HEK293 (cell line): ENCODE data around the gene KIF2C.

ENCODE experiments used
- MZF1 ChIP-seq: fragments of 450-650 bp; formaldehyde crosslinking; IDR thresholded peaks from 2 replicates; pipeline ENCODE4 v1.5.1; 2017; ENCODE audit warnings: missing biosample characterization, missing genetic modification characterization, borderline replicate concordance
- SCRT1 ChIP-seq: fragments of 450-650 bp; formaldehyde crosslinking; IDR thresholded peaks from 2 replicates; pipeline ENCODE4 v1.5.1; 2016; ENCODE audit warnings: missing biosample characterization, missing genetic modification characterization, borderline replicate concordance
- SETDB1 ChIP-seq: IDR thresholded peaks from one replicate; pipeline ENCODE4 v1.6.1; 2017; ENCODE audit warnings: mild to moderate bottlenecking, low read length, moderate library complexity, mixed read lengths; ENCODE audit not compliant: insufficient read length
- YY2 ChIP-seq: fragments of 450-650 bp; formaldehyde crosslinking; IDR thresholded peaks from 2 replicates; pipeline ENCODE4 v1.5.1; 2016; ENCODE audit warnings: missing biosample characterization, missing genetic modification characterization
- ZBTB17 ChIP-seq: fragments of 450-650 bp; formaldehyde crosslinking; IDR thresholded peaks from 2 replicates; pipeline ENCODE4 v1.5.1; 2016; ENCODE audit warnings: missing biosample characterization, missing genetic modification characterization
- ZEB2 ChIP-seq: fragments of 450-650 bp; formaldehyde crosslinking; IDR thresholded peaks from 2 replicates; pipeline ENCODE4 v1.5.1; 2016; ENCODE audit warnings: missing biosample characterization, missing genetic modification characterization
- ZFHX2 ChIP-seq: fragments of 450-650 bp; formaldehyde crosslinking; conservative IDR thresholded peaks from 2 replicates; pipeline ENCODE4 v1.5.1; 2016; ENCODE audit warnings: missing biosample characterization, missing genetic modification characterization
- ZNF121 ChIP-seq: fragments of 450-650 bp; formaldehyde crosslinking; IDR thresholded peaks from 2 replicates; pipeline ENCODE4 v1.5.1; 2016; ENCODE audit warnings: missing biosample characterization, missing genetic modification characterization
- ZNF140 ChIP-seq: fragments of 450-650 bp; formaldehyde crosslinking; IDR thresholded peaks from 2 replicates; pipeline ENCODE4 v1.5.1; 2016; ENCODE audit warnings: missing biosample characterization, missing genetic modification characterization
- ZNF169 ChIP-seq: fragments of 450-650 bp; formaldehyde crosslinking; IDR thresholded peaks from 2 replicates; pipeline ENCODE4 v1.5.1; 2016; ENCODE audit warnings: missing biosample characterization, missing genetic modification characterization
- ZNF223 ChIP-seq: fragments of 450-650 bp; formaldehyde crosslinking; IDR thresholded peaks from 2 replicates; pipeline ENCODE4 v1.5.1; 2016; ENCODE audit warnings: missing biosample characterization, missing genetic modification characterization
- ZNF24 ChIP-seq: fragments of 450-650 bp; formaldehyde crosslinking; IDR thresholded peaks from 2 replicates; pipeline ENCODE4 v1.5.1; 2016; ENCODE audit warnings: missing biosample characterization, missing genetic modification characterization
- ZNF248 ChIP-seq: fragments of 450-650 bp; formaldehyde crosslinking; IDR thresholded peaks from 2 replicates; pipeline ENCODE4 v1.5.1; 2017; ENCODE audit warnings: missing biosample characterization, missing genetic modification characterization
- ZNF335 ChIP-seq: fragments of 450-650 bp; formaldehyde crosslinking; conservative IDR thresholded peaks from 2 replicates; pipeline ENCODE4 v1.5.1; 2016; ENCODE audit warnings: missing biosample characterization, missing genetic modification characterization
- ZNF366 ChIP-seq: fragments of 450-650 bp; formaldehyde crosslinking; conservative IDR thresholded peaks from 2 replicates; pipeline ENCODE4 v1.5.1; 2016; ENCODE audit warnings: missing biosample characterization, missing genetic modification characterization
- ZNF416 ChIP-seq: fragments of 450-650 bp; formaldehyde crosslinking; IDR thresholded peaks from 2 replicates; pipeline ENCODE4 v1.5.1; 2016; ENCODE audit warnings: missing biosample characterization, missing genetic modification characterization
- ZNF529 ChIP-seq: fragments of 450-650 bp; formaldehyde crosslinking; IDR thresholded peaks from 2 replicates; pipeline ENCODE4 v1.5.1; 2017; ENCODE audit warnings: missing genetic modification characterization, missing biosample characterization; ENCODE audit not compliant: insufficient replicate concordance
- ZNF629 ChIP-seq: fragments of 450-650 bp; formaldehyde crosslinking; IDR thresholded peaks from 2 replicates; pipeline ENCODE4 v1.5.1; 2017; ENCODE audit warnings: missing biosample characterization, missing genetic modification characterization
- ZXDB ChIP-seq: fragments of 450-650 bp; formaldehyde crosslinking; IDR thresholded peaks from 2 replicates; pipeline ENCODE4 v1.5.1; 2016; ENCODE audit warnings: missing biosample characterization, missing genetic modification characterization
- TF ChIP-seq, protein P1 (sequence below): fragments of 450-650 bp; formaldehyde crosslinking; IDR thresholded peaks from 2 replicates; pipeline ENCODE4 v1.5.1; 2016; ENCODE audit warnings: missing biosample characterization, missing genetic modification characterization
- TF ChIP-seq, protein P2 (sequence below): fragments of 450-650 bp; formaldehyde crosslinking; IDR thresholded peaks from 2 replicates; pipeline ENCODE4 v1.5.1; 2016; ENCODE audit warnings: missing biosample characterization, missing genetic modification characterization
- TF ChIP-seq, protein P3 (sequence below): fragments of 450-650 bp; formaldehyde crosslinking; optimal IDR thresholded peaks from 2 replicates; pipeline ENCODE3; 2016; ENCODE audit warnings: missing biosample characterization, mild to moderate bottlenecking, missing genetic modification characterization
- TF ChIP-seq, protein P4 (sequence below): fragments of 450-650 bp; formaldehyde crosslinking; IDR thresholded peaks from 2 replicates; pipeline ENCODE4 v1.5.1; 2016; ENCODE audit warnings: missing biosample characterization, missing genetic modification characterization
- TF ChIP-seq, protein P5 (sequence below): fragments of 450-650 bp; formaldehyde crosslinking; IDR thresholded peaks from 2 replicates; pipeline ENCODE4 v1.5.1; 2016; ENCODE audit warnings: missing biosample characterization, missing genetic modification characterization
- TF ChIP-seq, protein P6 (sequence below): fragments of 450-650 bp; formaldehyde crosslinking; conservative IDR thresholded peaks from 2 replicates; pipeline ENCODE4 v1.5.1; 2016; ENCODE audit warnings: low read depth, missing biosample characterization, missing genetic modification characterization

Gene KIF2C

DNA sequence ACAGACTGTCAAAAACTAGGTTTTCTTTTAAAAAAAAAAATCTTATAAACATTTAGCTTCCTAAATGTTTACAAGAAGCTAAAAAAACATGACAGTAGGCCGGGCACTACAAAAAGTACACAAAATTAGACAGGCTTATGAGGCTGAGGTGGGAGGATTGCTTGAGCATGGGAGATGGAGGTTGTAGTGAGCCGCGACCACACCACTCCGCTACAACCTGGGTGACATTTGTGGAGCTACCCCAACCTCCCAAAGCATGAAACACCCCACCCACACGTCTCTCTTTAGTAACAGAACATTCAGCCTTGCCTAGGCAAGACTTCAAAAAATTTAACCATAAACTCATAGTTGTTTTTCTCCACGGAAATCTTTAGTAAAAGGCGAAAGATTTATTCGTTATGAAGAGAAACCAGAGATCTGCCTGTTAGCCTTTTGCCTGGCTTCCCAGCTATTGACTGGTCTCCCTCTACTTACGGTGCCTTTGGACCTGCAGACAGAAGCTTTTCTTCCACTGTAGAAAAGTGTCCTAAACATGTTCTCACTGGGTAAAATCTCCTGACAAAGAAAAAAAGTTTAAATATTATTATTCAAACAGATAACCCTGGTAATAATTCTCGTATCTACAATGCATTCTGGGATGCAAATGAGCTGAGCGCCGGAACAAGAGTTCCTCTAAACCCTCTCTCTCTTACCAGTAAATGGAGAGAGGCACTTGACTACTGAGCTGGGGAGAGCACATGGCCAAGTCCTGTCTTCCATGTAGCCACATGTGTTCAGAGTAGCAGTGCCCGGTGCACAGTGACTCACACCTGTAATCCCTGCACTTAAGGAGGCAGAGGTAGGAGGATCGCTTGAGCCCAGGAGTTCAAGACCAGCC is 17.9 kb upstream of the KIF2C start (continued):
- TF ChIP-seq, protein P1, sequence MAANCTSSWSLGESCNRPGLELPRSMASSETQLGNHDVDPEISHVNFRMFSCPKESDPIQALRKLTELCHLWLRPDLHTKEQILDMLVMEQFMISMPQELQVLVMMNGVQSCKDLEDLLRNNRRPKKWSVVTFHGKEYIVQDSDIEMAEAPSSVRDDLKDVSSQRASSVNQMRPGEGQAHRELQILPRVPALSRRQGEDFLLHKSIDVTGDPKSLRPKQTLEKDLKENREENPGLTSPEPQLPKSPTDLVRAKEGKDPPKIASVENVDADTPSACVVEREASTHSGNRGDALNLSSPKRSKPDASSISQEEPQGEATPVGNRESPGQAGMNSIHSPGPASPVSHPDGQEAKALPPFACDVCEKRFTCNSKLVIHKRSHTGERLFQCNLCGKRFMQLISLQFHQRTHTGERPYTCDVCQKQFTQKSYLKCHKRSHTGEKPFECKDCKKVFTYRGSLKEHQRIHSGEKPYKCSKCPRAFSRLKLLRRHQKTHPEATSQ (tag by site-specific recombination): 0 out of 2 replicates have a peak, but pooled peaks have one; percentile 15
- peak; percentile 66 for TF ChIP-seq ZBTB17 (tag by site-specific recombination)
- TF ChIP-seq YY2 (tag by site-specific recombination): no peak
- TF ChIP-seq ZXDB (tag by site-specific recombination): peak; percentile 75
- TF ChIP-seq ZNF121 (tag by site-specific recombination): no peak
- TF ChIP-seq ZNF24 (tag by site-specific recombination): peak; percentile 69
- TF ChIP-seq, protein P2, sequence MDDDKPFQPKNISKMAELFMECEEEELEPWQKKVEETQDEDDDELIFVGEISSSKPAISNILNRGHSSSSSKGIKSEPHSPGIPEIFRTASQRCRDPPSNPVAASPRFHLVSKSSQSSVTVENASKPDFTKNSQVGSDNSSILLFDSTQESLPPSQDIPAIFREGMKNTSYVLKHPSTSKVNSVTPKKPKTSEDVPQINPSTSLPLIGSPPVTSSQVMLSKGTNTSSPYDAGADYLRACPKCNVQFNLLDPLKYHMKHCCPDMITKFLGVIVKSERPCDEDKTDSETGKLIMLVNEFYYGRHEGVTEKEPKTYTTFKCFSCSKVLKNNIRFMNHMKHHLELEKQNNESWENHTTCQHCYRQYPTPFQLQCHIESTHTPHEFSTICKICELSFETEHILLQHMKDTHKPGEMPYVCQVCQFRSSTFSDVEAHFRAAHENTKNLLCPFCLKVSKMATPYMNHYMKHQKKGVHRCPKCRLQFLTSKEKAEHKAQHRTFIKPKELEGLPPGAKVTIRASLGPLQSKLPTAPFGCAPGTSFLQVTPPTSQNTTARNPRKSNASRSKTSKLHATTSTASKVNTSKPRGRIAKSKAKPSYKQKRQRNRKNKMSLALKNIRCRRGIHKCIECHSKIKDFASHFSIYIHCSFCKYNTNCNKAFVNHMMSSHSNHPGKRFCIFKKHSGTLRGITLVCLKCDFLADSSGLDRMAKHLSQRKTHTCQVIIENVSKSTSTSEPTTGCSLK (tag by site-specific recombination): no peak
- peak; percentile 76 for TF ChIP-seq ZNF335
- TF ChIP-seq, protein P3, sequence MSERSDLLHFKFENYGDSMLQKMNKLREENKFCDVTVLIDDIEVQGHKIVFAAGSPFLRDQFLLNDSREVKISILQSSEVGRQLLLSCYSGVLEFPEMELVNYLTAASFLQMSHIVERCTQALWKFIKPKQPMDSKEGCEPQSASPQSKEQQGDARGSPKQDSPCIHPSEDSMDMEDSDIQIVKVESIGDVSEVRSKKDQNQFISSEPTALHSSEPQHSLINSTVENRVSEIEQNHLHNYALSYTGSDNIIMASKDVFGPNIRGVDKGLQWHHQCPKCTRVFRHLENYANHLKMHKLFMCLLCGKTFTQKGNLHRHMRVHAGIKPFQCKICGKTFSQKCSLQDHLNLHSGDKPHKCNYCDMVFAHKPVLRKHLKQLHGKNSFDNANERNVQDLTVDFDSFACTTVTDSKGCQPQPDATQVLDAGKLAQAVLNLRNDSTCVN (tag by site-specific recombination): peak; percentile 21
- TF ChIP-seq ZNF169 (tag by site-specific recombination): no peak
- TF ChIP-seq ZFHX2 (tag by site-specific recombination): peak; percentile 65
- TF ChIP-seq ZNF416: no peak
- no peak for TF ChIP-seq ZNF140 (tag by site-specific recombination)
- TF ChIP-seq ZNF223: no peak
- TF ChIP-seq ZEB2 (tag by site-specific recombination): peak; percentile 76
- TF ChIP-seq ZNF248 (tag by site-specific recombination): no peak
- TF ChIP-seq SETDB1: peak; percentile 62
- no peak for TF ChIP-seq SCRT1 (tag by site-specific recombination)
- peak; percentile 72; the same call in 1 of the 2 replicates for TF ChIP-seq MZF1
- TF ChIP-seq, protein P4, sequence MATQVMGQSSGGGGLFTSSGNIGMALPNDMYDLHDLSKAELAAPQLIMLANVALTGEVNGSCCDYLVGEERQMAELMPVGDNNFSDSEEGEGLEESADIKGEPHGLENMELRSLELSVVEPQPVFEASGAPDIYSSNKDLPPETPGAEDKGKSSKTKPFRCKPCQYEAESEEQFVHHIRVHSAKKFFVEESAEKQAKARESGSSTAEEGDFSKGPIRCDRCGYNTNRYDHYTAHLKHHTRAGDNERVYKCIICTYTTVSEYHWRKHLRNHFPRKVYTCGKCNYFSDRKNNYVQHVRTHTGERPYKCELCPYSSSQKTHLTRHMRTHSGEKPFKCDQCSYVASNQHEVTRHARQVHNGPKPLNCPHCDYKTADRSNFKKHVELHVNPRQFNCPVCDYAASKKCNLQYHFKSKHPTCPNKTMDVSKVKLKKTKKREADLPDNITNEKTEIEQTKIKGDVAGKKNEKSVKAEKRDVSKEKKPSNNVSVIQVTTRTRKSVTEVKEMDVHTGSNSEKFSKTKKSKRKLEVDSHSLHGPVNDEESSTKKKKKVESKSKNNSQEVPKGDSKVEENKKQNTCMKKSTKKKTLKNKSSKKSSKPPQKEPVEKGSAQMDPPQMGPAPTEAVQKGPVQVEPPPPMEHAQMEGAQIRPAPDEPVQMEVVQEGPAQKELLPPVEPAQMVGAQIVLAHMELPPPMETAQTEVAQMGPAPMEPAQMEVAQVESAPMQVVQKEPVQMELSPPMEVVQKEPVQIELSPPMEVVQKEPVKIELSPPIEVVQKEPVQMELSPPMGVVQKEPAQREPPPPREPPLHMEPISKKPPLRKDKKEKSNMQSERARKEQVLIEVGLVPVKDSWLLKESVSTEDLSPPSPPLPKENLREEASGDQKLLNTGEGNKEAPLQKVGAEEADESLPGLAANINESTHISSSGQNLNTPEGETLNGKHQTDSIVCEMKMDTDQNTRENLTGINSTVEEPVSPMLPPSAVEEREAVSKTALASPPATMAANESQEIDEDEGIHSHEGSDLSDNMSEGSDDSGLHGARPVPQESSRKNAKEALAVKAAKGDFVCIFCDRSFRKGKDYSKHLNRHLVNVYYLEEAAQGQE: peak; percentile 44; the same call in 1 of the 2 replicates
- peak; percentile 76 for TF ChIP-seq ZNF629 (tag by site-specific recombination)
- TF ChIP-seq, protein P5, sequence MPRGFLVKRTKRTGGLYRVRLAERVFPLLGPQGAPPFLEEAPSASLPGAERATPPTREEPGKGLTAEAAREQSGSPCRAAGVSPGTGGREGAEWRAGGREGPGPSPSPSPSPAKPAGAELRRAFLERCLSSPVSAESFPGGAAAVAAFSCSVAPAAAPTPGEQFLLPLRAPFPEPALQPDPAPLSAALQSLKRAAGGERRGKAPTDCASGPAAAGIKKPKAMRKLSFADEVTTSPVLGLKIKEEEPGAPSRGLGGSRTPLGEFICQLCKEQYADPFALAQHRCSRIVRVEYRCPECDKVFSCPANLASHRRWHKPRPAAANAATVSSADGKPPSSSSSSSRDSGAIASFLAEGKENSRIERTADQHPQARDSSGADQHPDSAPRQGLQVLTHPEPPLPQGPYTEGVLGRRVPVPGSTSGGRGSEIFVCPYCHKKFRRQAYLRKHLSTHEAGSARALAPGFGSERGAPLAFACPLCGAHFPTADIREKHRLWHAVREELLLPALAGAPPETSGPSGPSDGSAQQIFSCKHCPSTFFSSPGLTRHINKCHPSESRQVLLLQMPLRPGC: 0 out of 2 replicates have a peak, but pooled peaks have one; percentile 28
- TF ChIP-seq, protein P6, sequence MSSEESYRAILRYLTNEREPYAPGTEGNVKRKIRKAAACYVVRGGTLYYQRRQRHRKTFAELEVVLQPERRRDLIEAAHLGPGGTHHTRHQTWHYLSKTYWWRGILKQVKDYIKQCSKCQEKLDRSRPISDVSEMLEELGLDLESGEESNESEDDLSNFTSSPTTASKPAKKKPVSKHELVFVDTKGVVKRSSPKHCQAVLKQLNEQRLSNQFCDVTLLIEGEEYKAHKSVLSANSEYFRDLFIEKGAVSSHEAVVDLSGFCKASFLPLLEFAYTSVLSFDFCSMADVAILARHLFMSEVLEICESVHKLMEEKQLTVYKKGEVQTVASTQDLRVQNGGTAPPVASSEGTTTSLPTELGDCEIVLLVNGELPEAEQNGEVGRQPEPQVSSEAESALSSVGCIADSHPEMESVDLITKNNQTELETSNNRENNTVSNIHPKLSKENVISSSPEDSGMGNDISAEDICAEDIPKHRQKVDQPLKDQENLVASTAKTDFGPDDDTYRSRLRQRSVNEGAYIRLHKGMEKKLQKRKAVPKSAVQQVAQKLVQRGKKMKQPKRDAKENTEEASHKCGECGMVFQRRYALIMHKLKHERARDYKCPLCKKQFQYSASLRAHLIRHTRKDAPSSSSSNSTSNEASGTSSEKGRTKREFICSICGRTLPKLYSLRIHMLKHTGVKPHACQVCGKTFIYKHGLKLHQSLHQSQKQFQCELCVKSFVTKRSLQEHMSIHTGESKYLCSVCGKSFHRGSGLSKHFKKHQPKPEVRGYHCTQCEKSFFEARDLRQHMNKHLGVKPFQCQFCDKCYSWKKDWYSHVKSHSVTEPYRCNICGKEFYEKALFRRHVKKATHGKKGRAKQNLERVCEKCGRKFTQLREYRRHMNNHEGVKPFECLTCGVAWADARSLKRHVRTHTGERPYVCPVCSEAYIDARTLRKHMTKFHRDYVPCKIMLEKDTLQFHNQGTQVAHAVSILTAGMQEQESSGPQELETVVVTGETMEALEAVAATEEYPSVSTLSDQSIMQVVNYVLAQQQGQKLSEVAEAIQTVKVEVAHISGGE (tag by site-specific recombination): 0 out of 2 replicates have a peak, but pooled peaks have one; percentile 13
- peak; percentile 45; the same call in 1 of the 2 replicates for TF ChIP-seq ZNF366
- TF ChIP-seq ZNF529 (tag by site-specific recombination): no peak
